GM12874 (cell line): ENCODE data around the gene AFF4.

Source experiments
- TF ChIP-seq, protein P1 (sequence below): IDR thresholded peaks from 2 replicates; pipeline ENCODE4 v1.5.1; 2011; ENCODE audit warnings: low read depth, mild to moderate bottlenecking, control low read depth, low read length, moderate library complexity; ENCODE audit not compliant: insufficient read depth

AFF4 gene

DNA sequence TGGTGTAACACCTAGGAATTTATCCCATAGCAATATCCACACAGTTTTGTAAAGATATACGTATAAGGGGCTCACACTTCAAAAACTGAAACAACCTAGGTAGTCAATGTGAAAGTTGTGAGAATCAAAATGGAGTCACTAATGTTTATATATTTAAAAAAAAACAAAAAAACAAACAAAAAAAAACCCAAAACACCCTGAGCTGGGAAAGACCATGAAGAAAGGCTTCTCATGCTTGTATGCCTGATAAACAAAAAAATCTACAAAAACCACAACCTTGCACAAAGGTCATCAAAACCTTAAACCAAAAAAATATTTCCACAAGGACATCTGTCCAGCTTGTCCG lies 35.4 kb downstream of the AFF4 start:
- TF ChIP-seq, protein P1, sequence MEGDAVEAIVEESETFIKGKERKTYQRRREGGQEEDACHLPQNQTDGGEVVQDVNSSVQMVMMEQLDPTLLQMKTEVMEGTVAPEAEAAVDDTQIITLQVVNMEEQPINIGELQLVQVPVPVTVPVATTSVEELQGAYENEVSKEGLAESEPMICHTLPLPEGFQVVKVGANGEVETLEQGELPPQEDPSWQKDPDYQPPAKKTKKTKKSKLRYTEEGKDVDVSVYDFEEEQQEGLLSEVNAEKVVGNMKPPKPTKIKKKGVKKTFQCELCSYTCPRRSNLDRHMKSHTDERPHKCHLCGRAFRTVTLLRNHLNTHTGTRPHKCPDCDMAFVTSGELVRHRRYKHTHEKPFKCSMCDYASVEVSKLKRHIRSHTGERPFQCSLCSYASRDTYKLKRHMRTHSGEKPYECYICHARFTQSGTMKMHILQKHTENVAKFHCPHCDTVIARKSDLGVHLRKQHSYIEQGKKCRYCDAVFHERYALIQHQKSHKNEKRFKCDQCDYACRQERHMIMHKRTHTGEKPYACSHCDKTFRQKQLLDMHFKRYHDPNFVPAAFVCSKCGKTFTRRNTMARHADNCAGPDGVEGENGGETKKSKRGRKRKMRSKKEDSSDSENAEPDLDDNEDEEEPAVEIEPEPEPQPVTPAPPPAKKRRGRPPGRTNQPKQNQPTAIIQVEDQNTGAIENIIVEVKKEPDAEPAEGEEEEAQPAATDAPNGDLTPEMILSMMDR: no peak

DNA sequence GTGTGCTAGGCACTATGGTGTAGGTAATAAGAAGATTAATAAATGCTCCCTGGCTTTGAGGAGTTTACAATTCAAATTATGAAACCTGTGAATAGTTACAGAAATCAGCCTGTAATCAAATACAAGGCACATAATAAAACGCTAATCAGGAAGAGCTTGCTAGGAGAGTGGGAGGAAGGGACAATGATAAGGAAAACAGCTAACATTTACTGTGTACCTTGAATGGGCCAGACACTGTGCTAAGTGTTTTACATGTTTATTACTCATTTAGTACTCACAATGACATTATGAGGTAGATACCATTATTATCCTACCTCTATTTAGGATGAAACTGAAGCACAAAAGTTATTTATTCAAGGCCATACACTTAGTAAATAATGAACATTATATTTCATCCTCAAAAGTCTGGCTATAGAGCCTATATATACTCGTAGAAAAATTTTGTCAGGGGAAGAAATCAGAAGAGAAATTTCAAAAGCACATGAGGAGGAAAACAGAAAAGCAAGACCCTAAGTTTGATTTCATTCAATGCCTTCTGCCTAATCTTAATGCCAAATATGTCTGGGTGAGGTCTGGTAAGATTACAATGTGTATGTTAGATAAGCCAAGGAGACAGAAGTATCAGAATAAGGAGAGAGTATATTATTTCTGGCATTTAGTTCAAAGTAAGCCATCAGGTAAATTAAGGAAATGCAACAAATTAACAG lies 35.9 kb downstream of the AFF4 start:
- TF ChIP-seq, protein P1: no peak

DNA sequence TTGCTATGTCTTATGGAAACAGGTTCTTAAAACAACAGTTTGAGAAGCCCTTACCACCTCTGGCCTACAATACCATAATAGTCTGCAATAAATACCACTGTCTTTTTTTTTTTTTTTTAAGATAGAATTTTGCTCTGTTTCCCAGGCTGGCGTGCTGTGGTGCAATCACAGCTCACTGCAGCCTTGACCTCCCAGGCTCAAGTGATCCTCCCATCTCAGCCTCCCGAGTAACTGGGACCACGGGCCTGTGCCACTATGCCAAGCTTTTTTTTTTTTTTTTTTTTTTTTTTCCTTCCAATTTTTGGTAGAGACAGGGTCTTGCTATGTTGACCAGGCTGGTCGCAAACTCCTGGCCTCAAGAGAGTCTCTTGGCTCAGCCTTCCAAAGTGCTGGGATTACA lies 37.0 kb downstream of the AFF4 start:
- TF ChIP-seq, protein P1: no peak

DNA sequence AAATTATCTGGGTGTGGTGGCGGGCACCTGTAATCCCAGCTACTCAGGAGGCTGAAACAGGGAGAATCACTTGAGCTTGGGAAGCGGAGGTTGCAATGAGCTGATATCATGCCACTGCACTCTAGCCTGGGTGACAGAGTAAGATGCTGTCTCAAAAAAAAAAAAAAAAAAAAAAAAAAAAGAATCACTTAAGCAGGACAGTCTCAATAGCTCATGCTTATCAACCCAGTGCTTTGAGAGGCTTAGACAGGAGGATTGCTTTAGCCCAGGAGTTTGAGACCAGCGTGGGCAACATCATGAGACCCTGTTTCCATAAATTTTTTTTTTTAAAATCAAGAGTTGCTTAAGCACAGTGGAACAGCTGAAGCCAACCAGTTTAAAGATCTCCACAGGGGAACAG lies 47.3 kb downstream of the AFF4 start:
- TF ChIP-seq, protein P1: no peak

DNA sequence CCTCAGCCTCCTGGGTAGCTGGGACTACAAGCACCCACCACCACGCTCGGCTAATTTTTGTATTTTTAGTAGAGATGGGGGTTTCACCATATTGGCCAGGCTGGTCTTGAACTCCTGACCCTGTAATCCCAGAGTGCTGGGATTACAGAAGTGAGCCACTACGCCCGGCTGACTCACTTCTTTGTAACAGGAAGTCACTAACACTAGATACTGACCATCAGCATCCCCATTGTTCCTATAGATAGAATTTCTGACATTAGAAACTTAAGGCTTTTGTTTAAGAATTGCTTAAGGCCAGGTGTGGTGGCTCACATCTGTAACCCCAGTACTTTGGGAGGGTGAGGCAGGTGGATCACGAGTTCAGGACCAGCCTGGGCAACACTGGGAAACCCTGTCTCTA lies 47.8 kb downstream of the AFF4 start:
- TF ChIP-seq, protein P1: no peak

DNA sequence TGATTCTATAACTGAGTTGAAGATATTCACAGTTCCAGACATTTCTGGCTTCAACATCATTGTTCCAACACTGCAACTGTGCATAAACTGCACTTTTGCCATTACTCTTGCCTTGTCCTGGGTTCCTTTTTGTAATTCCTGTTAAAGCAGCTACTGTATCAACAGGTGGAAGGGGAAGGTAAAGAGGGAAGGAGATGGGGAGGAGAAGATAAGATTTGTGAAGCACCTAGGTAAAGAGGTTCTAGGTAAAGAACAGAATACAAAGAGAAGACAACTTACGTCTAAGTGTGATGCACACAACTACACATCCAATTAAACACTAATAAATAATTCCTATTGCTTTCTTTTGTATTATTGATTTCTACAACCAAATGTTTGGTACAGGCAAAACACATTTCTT lies 53.7 kb downstream of the AFF4 start:
- TF ChIP-seq, protein P1: no peak

DNA sequence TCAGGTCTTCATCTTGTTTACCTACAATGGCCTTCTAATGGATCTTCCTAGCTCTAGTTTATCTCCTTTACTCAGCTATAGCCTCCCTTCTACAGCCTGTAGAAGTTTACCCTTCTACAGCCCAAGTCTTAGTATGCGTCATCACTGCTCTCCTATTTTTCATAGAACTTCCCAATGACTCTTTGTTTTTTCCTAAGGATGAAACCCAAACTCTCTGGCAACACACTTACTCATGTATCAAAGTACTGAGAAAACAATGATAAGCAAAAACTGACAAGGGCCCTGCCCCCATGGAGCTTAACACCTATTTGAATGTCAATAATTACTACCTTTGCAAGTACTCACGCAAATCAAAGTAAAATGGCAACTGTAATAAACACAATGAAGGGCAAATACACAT lies 56.3 kb downstream of the AFF4 start:
- TF ChIP-seq, protein P1: no peak
